SK-N-MC (cell line): ENCODE measurements around the gene NPSR1.

ENCODE experiments used
- DNase-seq: peaks from one replicate; pipeline ENCODE4 v3.0.0-alpha.2; 2011; ENCODE audit warnings: low read depth, low spot score
- H3K27ac ChIP-seq: fragments of 200-600 bp; sonication (generic); 2 replicates; pipeline ENCODE4 v1.5.1; 2016; ENCODE audit warnings: mixed run types
- H3K36me3 ChIP-seq: fragments of 200-600 bp; sonication (generic); 2 replicates; pipeline ENCODE4 v1.6.1; 2017; ENCODE audit warnings: antibody characterized with exemption, low read length, mixed read lengths; ENCODE audit not compliant: insufficient read depth
- H3K4me3 ChIP-seq: fragments of 200-600 bp; sonication (generic); 2 replicates; pipeline ENCODE4 v1.5.1; 2016
- H3K9ac ChIP-seq: fragments of 200-600 bp; sonication (generic); 2 replicates; pipeline ENCODE4 v1.8.0; 2017; ENCODE audit warnings: mixed run types, mixed read lengths; ENCODE audit not compliant: insufficient read length
- H3K9me3 ChIP-seq: fragments of 200-600 bp; sonication (generic); 2 replicates; pipeline ENCODE4 v1.6.1; 2017; ENCODE audit warnings: low read depth, mild to moderate bottlenecking, antibody characterized with exemption, low read length, moderate library complexity, mixed read lengths
- EZH2 ChIP-seq: fragments of 200-600 bp; sonication (generic); IDR thresholded peaks from one replicate; pipeline ENCODE4 v1.6.1; 2017; ENCODE audit warnings: antibody characterized with exemption
- FOXP2 ChIP-seq: optimal IDR thresholded peaks from 2 replicates; pipeline ENCODE3; 2011; ENCODE audit warnings: mild to moderate bottlenecking, moderate library complexity; ENCODE audit not compliant: insufficient read depth; ENCODE audit errors: extremely low read length, control extremely low read depth
- POLR2AphosphoS5 ChIP-seq: IDR thresholded peaks from 2 replicates; pipeline ENCODE4 v1.6.1; 2012; ENCODE audit warnings: mild to moderate bottlenecking, low read depth, low read length, borderline replicate concordance

NPSR1 gene

GRCh38 chr7:34842782-34843181 lies 184.8 kb downstream of the NPSR1 start:
- Histone ChIP-seq H3K36me3 (no peaks in the 10 kb centered on the region), H3K9me3 (no peaks in the 10 kb centered on the region), H3K27ac (no peak overlapping the region), H3K9ac (no peak overlapping the region), H3K4me3 (no peak overlapping the region)
- DNase-seq = no peak
- TF ChIP-seq EZH2 (no peak), FOXP2 (no peak), POLR2AphosphoS5 (no peak)

- H3K4me3 ChIP-seq = no peak overlapping the region
- no peaks in the 10 kb centered on the region for H3K36me3 ChIP-seq
- no peaks in the 10 kb centered on the region for H3K9me3 ChIP-seq
- DNase-seq = no peak
- H3K9ac ChIP-seq = no peak overlapping the region
- no peak overlapping the region for H3K27ac ChIP-seq
- no peak for TF ChIP-seq POLR2AphosphoS5
- no peak for TF ChIP-seq FOXP2
- no peak for TF ChIP-seq EZH2
Observed at GRCh38 chr7:34844406-34844805, 186.4 kb downstream of the NPSR1 start.

DNA sequence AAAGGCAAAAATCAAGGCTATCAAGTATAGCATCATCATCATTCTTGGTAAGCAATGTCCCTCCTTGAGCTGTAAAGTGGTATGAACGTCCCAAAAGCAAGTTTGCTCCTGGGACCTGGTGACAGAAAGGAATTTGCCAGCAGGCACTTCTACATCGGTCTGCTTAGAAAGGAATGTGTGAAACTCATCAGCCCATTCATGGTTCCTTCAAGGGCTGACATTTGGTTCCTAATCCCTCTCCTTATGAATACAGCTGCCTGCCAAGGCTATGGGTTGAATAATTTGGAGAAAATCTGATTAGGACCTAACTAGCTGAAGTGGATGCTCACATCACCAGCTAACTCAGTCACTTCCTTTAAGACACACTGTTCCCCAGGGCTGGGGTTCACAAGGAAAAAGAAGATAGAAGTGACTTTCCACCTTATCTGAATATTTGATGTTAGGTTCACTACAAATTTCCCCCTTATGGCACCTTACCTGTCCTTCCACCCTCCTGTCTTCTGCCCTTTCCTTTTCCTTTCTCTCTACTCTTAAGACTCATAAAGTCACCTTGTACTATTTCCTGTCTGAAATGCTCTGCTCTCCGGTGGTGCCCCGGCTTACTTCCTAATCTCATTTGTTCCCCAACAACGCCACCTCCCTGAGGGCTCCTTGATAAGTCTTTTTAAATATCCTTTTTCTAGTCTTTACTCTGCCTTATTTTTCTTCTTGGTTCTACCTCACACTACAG lies 187.1 kb downstream of the NPSR1 start:
- no peak for DNase-seq
- H3K36me3 ChIP-seq = no peaks in the 10 kb centered on the region
- H3K27ac ChIP-seq = no peak overlapping the region
- no peak overlapping the region for H3K9ac ChIP-seq
- TF ChIP-seq POLR2AphosphoS5 = no peak
- TF ChIP-seq EZH2 = no peak
- no peak for TF ChIP-seq FOXP2
- no peak overlapping the region for H3K4me3 ChIP-seq
- H3K9me3 ChIP-seq = no peaks in the 10 kb centered on the region

DNA sequence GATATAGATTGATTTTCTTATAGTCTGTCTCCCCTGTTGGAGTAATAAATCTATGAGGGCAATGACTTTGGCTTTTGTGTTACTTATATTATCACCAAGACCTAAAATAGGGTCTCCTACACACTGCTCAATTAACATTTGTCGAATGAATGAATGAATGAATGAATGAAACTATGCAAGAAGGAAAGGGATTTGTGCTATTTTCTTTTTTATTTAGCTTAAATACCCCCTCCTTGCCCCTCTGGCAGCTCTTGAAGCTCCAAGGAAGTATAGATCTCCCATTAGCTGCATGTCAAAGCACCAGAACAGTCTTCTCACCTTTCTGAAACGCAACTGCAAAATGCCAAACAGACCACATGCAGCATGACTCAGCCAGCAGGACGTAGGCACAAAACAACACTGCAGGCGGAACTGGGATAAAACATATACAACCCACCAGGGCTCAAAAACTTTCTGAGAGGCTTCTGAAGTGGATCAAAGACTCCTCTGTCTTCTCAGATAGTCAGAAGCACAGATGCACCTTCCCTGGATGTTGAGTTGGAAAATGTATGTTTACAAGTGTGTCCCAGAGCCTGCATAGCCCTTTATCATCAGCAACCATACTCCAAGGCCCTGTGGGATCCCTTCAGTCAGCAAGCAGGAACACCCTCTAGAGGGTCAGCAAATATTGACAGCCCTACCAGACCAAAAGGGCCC lies 187.8 kb downstream of the NPSR1 start:
- H3K4me3 ChIP-seq = no peak overlapping the region
- H3K36me3 ChIP-seq = no peaks in the 10 kb centered on the region
- no peaks in the 10 kb centered on the region for H3K9me3 ChIP-seq
- TF ChIP-seq EZH2 (no peak), POLR2AphosphoS5 (no peak), FOXP2 (no peak)
- no peak overlapping the region for H3K27ac ChIP-seq
- H3K9ac ChIP-seq = no peak overlapping the region
- no peak for DNase-seq

DNA sequence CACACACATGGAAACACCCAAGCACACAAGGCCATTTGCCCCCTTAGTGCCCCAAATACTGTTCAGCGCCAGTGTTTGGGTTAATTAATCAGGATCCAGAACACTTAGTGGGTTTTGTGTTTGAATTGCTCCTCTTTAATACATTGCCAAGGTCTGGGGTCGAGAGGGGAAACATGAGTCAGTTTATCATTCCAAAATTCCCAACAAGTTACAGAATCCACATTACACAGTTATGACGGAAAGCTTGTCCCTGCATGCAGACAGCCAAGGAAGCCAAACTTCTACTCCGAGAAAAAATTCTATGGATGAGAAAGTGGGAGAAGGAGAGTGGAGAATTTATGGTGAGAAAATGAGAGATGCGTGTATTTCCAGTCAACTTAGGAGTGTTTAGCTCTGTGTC lies 189.0 kb downstream of the NPSR1 start:
- Histone ChIP-seq H3K4me3 (no peak overlapping the region), H3K9ac (no peak overlapping the region), H3K36me3 (no peaks in the 10 kb centered on the region), H3K27ac (no peak overlapping the region), H3K9me3 (no peaks in the 10 kb centered on the region)
- TF ChIP-seq FOXP2 (no peak), POLR2AphosphoS5 (no peak), EZH2 (no peak)
- DNase-seq = no peak

GRCh38 chr7:34848670-34849069 lies 190.7 kb downstream of the NPSR1 start:
- H3K27ac ChIP-seq = no peak overlapping the region
- no peaks in the 10 kb centered on the region for H3K36me3 ChIP-seq
- H3K9ac ChIP-seq = no peak overlapping the region
- no peak for DNase-seq
- H3K9me3 ChIP-seq = no peaks in the 10 kb centered on the region
- no peak overlapping the region for H3K4me3 ChIP-seq
- TF ChIP-seq POLR2AphosphoS5 (no peak), EZH2 (no peak), FOXP2 (no peak)

- no peak overlapping the region for H3K27ac ChIP-seq
- H3K9me3 ChIP-seq = no peaks in the 10 kb centered on the region
- TF ChIP-seq FOXP2 (no peak), POLR2AphosphoS5 (no peak)
- no peak for DNase-seq
- H3K9ac ChIP-seq = no peak overlapping the region
- H3K36me3 ChIP-seq = no peaks in the 10 kb centered on the region
- no peak overlapping the region for H3K4me3 ChIP-seq
Observed at GRCh38 chr7:34849163-34849960, 191.3 kb downstream of the NPSR1 start.

DNA sequence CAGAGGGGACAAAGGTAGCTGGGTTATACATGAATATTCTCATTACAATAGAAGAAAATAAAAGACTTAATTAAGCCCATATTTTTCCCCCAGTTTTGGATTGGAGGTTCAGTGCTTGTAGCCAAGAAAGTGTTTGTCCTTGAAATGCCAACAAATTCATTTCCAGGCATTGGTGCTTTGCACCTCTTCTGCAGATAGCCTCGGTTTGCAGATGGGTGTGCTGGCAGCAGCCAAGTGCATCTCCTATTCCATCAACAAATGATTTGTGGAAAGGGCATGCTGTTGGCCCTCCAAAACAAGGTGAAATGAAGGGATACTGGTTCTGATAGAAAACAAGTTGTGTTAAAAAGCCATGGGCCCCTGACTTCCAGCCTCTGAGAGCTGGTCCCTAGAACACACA lies 192.0 kb downstream of the NPSR1 start:
- Histone ChIP-seq H3K36me3 (no peaks in the 10 kb centered on the region), H3K9me3 (no peaks in the 10 kb centered on the region), H3K27ac (no peak overlapping the region), H3K9ac (no peak overlapping the region), H3K4me3 (no peak overlapping the region)
- TF ChIP-seq POLR2AphosphoS5 = no peak
- no peak for TF ChIP-seq FOXP2
- no peak for TF ChIP-seq EZH2
- no peak for DNase-seq
